ENCODE measurements around the gene DGKB.

Gene DGKB

GRCh38 chr7:14196555-14196954 is 706.0 kb downstream of the DGKB start:
- TF ChIP-seq GATA2 (IDR thresholded peaks at IDR 0.05; ENCODE audit: low read depth, low read length) (no peak), GATA3 (IDR thresholded peaks at IDR 0.05; ENCODE audit: low read depth, low read length) (no peak)

GRCh38 chr7:14195871-14196270 is 706.7 kb downstream of the DGKB start:
- TF ChIP-seq GATA3 (IDR thresholded peaks at IDR 0.05; ENCODE audit: low read depth, low read length) = no peak
- no peak for TF ChIP-seq GATA2 (IDR thresholded peaks at IDR 0.05; ENCODE audit: low read depth, low read length)

- TF ChIP-seq GATA2 (IDR thresholded peaks at IDR 0.05; ENCODE audit: low read depth, low read length) (no peak), GATA3 (IDR thresholded peaks at IDR 0.05; ENCODE audit: low read depth, low read length) (no peak)
These were observed 707.5 kb downstream of the DGKB start for GRCh38 chr7:14195079-14195478.

- no peak for TF ChIP-seq GATA3 (IDR thresholded peaks at IDR 0.05; ENCODE audit: low read depth, low read length)
- no peak for TF ChIP-seq GATA2 (IDR thresholded peaks at IDR 0.05; ENCODE audit: low read depth, low read length)
These were observed 710.9 kb downstream of the DGKB start for GRCh38 chr7:14191686-14192098.

- no peak for TF ChIP-seq GATA2 (IDR thresholded peaks at IDR 0.05; ENCODE audit: low read depth, low read length)
- TF ChIP-seq GATA3 (IDR thresholded peaks at IDR 0.05; ENCODE audit: low read depth, low read length) = no peak
These were observed 718.2 kb downstream of the DGKB start for GRCh38 chr7:14184292-14184864.

- no peak for TF ChIP-seq GATA3 (IDR thresholded peaks at IDR 0.05; ENCODE audit: low read depth, low read length)
- no peak for TF ChIP-seq GATA2 (IDR thresholded peaks at IDR 0.05; ENCODE audit: low read depth, low read length)
These were observed 722.8 kb downstream of the DGKB start for GRCh38 chr7:14179781-14180180.

- no peak for TF ChIP-seq GATA3 (IDR thresholded peaks at IDR 0.05; ENCODE audit: low read depth, low read length)
- no peak for TF ChIP-seq GATA2 (IDR thresholded peaks at IDR 0.05; ENCODE audit: low read depth, low read length)
These were observed 724.7 kb downstream of the DGKB start for GRCh38 chr7:14177876-14178275.

GRCh38 chr7:14170872-14171271 is 731.7 kb downstream of the DGKB start:
- TF ChIP-seq GATA3 (IDR thresholded peaks at IDR 0.05; ENCODE audit: low read depth, low read length) (no peak), GATA2 (IDR thresholded peaks at IDR 0.05; ENCODE audit: low read depth, low read length) (no peak)

- TF ChIP-seq GATA3 (IDR thresholded peaks at IDR 0.05; ENCODE audit: low read depth, low read length) (no peak), GATA2 (IDR thresholded peaks at IDR 0.05; ENCODE audit: low read depth, low read length) (no peak)
These were observed 744.4 kb downstream of the DGKB start for GRCh38 chr7:14158111-14158510.

GRCh38 chr7:14156436-14156835 is 746.1 kb downstream of the DGKB start:
- TF ChIP-seq GATA3 (IDR thresholded peaks at IDR 0.05; ENCODE audit: low read depth, low read length) (no peak), GATA2 (IDR thresholded peaks at IDR 0.05; ENCODE audit: low read depth, low read length) (no peak)

GRCh38 chr7:14148974-14149373 is 753.6 kb downstream of the DGKB start:
- no peak for TF ChIP-seq GATA2 (IDR thresholded peaks at IDR 0.05; ENCODE audit: low read depth, low read length)
- no peak for TF ChIP-seq GATA3 (IDR thresholded peaks at IDR 0.05; ENCODE audit: low read depth, low read length)

- TF ChIP-seq GATA3 (IDR thresholded peaks at IDR 0.05; ENCODE audit: low read depth, low read length) (no peak), GATA2 (IDR thresholded peaks at IDR 0.05; ENCODE audit: low read depth, low read length) (no peak)
These were observed 755.0 kb downstream of the DGKB start for GRCh38 chr7:14147532-14147931.

GRCh38 chr7:14144538-14144937 is 758.0 kb downstream of the DGKB start:
- TF ChIP-seq GATA2 (IDR thresholded peaks at IDR 0.05; ENCODE audit: low read depth, low read length) (no peak), GATA3 (IDR thresholded peaks at IDR 0.05; ENCODE audit: low read depth, low read length) (no peak)

- TF ChIP-seq GATA2 (IDR thresholded peaks at IDR 0.05; ENCODE audit: low read depth, low read length) (no peak), GATA3 (IDR thresholded peaks at IDR 0.05; ENCODE audit: low read depth, low read length) (no peak)
These were observed 758.4 kb downstream of the DGKB start for GRCh38 chr7:14144109-14144508.

GRCh38 chr7:14137676-14138075 is 764.9 kb downstream of the DGKB start:
- TF ChIP-seq GATA3 (IDR thresholded peaks at IDR 0.05; ENCODE audit: low read depth, low read length) = no peak
- no peak for TF ChIP-seq GATA2 (IDR thresholded peaks at IDR 0.05; ENCODE audit: low read depth, low read length)

GRCh38 chr7:14133752-14134151 is 768.8 kb downstream of the DGKB start:
- TF ChIP-seq GATA2 (IDR thresholded peaks at IDR 0.05; ENCODE audit: low read depth, low read length) = no peak
